ENCODE results near the gene SAMD15.

The SAMD15 gene

DNA sequence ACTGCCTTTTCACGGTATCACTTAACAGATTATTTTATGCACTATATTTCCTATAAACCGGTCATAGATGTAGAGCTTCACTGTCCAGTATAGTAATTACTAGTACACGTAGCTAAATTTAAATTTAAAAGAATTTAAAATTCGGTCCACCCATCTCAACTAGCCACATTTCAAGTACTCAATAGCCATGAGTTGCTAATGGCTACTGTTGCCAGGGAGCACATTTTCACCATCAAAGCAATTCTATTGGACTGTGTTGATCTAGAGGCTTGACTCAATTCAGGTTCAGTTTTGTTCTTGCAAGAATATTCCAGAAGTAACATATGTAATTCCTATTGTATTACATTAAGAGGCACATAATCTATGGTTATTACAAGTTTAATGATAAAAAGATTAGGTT, 20.3 kb upstream of the SAMD15 start:
- Mint-ChIP-seq H3K4me3 (no peak overlapping the region), H3K4me1 (ENCODE audit: low read depth) (peaks cover 2% of the 10 kb centered on the region), H3K9me3 (ENCODE audit: low read depth) (no peaks in the 10 kb centered on the region), H3K36me3 (peaks cover 3% of the 10 kb centered on the region), H3K27me3 (no peaks in the 10 kb centered on the region), H3K27ac (no peak overlapping the region)

DNA sequence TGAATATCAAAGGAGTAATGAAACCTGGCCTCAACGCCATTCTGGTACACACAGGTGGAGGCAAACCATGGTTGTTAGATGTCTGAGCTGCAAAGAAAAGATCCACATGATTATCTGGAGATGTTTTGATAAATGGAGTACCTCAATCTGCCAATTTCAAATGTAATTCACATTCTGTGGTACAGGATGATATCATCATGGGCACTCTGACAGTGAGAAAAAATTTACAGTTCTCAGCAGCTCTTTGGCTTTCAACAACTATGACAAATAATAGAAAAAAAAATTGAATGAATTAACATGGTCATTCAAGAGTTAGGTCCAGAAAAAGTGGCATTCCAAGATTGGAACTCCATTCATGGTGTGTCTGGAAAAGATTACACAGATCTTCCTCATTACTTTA, 17.6 kb upstream of the SAMD15 start:
- peaks cover 3% of the 10 kb centered on the region for H3K36me3 Mint-ChIP-seq
- H3K27ac Mint-ChIP-seq, result no peak overlapping the region
- H3K4me1 Mint-ChIP-seq (ENCODE audit: low read depth), result peaks cover 4% of the 10 kb centered on the region
- no peaks in the 10 kb centered on the region for H3K27me3 Mint-ChIP-seq
- no peak overlapping the region for H3K4me3 Mint-ChIP-seq
- no peaks in the 10 kb centered on the region for H3K9me3 Mint-ChIP-seq (ENCODE audit: low read depth)

DNA sequence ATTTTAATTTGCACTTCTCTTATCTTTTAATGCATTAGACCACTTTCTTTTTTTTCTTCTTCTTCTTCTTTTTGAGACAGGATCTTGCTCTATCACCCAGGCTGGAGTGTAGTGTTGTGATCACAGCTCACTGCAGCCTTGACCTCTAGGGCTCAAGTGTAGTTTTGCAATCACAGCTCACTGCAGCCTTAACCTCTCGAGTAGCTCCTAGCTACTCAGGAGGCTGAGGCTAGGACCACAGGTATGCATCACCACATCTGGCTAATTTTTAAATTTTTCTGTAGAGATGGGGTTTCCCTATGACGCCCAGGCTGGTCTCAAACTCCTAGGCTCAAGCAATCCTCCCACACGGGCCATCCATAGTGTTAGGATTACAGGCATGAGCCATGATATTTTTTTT, 13.0 kb upstream of the SAMD15 start:
- Mint-ChIP-seq H3K27me3 (no peaks in the 10 kb centered on the region), H3K36me3 (peaks cover 3% of the 10 kb centered on the region), H3K9me3 (ENCODE audit: low read depth) (no peaks in the 10 kb centered on the region), H3K4me1 (ENCODE audit: low read depth) (peaks cover 7% of the 10 kb centered on the region), H3K4me3 (no peak overlapping the region), H3K27ac (no peak overlapping the region)

DNA sequence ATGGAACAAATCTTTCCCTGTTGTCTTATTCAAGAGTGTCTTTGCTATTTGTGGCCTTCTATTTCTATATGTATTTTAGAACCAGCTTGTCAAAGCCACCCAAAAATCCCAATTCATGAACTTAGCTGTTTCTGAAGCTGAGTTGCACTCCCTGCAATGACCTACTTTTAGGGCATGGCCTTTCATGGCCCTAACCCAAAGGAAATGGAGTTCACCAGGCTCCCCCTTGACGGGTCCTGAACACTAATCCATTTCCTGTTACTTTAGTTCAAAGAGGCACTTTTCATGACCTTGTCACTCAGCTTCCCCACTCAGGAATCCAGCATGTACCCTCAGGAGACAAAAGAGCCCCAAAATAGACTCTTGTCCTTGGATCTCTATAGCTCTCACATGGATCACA, 7.9 kb upstream of the SAMD15 start:
- Mint-ChIP-seq H3K36me3 (peaks cover 6% of the 10 kb centered on the region), H3K4me1 (ENCODE audit: low read depth) (peaks cover 31% of the 10 kb centered on the region)

DNA sequence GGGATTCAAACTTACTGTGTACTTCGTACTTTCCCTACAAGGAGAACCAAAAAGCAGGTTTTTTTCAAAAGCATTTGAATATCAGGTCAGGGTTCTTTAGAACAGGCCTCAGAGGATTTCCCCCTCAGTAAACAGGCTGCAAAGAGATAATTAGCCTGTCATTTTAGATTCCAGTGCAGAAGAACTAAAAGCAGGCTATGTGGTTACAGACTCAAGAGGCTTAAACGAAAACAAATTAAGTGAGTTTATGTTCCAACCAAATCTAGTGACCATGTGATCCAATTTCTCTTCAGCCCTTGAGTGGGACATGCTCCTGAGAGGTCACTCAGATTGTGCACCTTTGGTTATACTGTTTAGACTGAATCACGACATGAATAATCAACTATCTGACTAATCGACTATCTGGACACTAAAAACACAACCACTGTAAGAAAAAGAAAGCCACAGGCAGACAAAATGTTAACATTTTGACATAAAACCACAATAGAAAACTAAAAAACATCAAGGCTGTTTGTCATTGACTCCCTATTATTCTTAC, 4.8 kb upstream of the SAMD15 start:
- H3K27me3 Mint-ChIP-seq, result no peaks in the 10 kb centered on the region
- no peaks in the 10 kb centered on the region for H3K9me3 Mint-ChIP-seq (ENCODE audit: low read depth)
- H3K36me3 Mint-ChIP-seq, result peaks cover 7% of the 10 kb centered on the region
- H3K4me1 Mint-ChIP-seq (ENCODE audit: low read depth), result peaks cover 49% of the 10 kb centered on the region
- H3K27ac Mint-ChIP-seq, result no peak overlapping the region
- no peak overlapping the region for H3K4me3 Mint-ChIP-seq

More for the DNA sequence above, 7.9 kb upstream of the SAMD15 start:
- Mint-ChIP-seq H3K27ac (no peak overlapping the region), H3K9me3 (ENCODE audit: low read depth) (no peaks in the 10 kb centered on the region), H3K27me3 (no peaks in the 10 kb centered on the region), H3K4me3 (no peak overlapping the region)

DNA sequence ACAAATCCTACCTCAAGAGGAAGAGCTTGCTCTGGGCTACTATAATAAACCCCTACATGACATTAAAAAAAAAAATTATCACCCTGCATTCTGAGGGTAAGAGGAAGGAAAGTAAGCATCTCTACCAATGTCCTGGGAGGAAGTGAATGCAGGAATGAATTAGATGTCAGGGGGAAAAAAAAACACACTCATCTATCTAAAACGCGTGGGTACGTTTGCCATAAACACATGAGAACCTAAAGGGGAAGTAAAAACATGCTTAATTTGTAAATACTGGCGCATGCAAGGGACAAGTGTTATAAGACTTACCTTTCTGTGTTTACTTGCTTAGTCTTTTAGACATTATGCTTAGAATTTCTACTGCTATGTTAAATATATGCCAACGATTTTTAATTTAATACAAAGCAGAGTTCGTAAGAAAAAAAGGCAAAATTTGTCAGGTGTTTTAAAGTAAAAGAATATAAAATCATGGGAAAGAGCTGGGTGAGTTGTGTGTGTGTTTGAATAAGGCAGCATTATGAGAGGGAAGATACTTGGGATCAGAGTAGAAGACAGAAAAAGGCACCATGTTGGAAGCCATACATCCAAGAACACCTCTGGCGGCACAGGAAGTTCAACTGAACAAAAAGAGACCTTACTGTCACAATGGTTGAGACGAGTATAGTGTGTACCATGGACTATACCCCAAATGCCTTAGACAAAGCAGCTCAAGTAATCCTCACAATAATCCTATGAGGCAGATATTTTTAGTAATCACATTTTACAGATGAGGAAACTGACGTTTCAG, 1.8 kb upstream of the SAMD15 start:
- peaks cover 7% of the 10 kb centered on the region for H3K36me3 Mint-ChIP-seq
- H3K9me3 Mint-ChIP-seq (ENCODE audit: low read depth), result no peaks in the 10 kb centered on the region
- H3K4me1 Mint-ChIP-seq (ENCODE audit: low read depth), result peaks cover 37% of the 10 kb centered on the region
- no peaks in the 10 kb centered on the region for H3K27me3 Mint-ChIP-seq
- H3K4me3 Mint-ChIP-seq, result peak overlapping the region; percentile 93
- H3K27ac Mint-ChIP-seq, result peak overlapping the region; percentile 90

DNA sequence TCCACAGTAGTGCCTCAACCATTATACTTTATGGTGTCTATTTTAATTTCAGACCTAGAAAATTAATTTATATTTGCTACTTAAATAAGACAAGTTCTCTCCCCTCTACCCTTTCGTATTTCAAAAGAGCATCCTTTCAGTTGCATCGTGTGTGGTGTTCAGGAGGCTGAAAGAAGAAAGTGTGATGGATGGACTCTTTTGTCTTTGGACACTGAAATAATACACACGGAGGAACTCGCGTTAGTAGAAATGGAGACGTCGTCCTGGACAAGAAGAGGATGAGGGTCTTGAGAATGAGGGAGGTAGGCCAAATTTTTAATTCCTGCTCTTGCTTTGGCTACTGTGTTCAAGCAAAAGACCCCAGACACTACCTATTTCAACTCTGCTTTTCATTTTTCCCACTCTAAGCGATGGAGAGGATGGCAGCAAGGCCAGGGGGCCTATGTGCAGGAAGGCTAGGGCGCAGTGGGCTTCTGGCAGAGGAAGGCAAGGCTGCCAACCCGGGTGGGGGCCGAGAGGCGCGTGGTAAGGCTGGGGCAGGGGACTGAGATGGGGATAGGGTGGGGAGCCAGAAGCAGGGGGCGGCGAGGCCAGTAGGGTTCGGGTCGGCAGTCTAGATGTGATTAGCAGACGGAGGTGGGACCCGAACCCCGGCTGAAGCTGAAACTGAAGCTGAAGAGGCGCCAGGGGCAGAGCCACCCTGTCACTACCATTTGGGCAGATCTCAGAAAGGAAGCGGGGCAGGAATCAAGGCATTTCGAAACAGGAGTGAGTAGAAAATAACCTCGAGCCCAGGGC, 1.0 kb upstream of the SAMD15 start:
- Mint-ChIP-seq H3K36me3 (peaks cover 7% of the 10 kb centered on the region), H3K27ac (peak overlapping the region; percentile 90), H3K27me3 (no peaks in the 10 kb centered on the region), H3K4me1 (ENCODE audit: low read depth) (peaks cover 37% of the 10 kb centered on the region), H3K9me3 (ENCODE audit: low read depth) (no peaks in the 10 kb centered on the region), H3K4me3 (peak overlapping the region; percentile 93)

DNA sequence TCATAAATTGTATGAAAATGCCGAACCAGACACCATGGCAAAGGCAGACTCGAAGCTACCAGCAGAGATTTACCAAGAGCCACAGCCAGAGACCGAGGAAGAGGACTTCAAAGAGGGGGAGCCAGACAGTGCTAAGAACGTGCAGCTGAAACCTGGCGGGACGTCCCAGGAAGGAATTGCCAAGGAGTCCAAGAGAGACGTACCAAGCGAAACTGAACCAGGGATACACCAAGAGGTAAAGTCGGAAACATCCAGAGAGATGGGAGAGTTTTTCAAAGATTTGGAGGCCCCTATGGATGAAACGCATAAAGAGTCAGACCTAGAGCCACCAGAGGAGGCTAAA, 294 bp downstream of the SAMD15 start:
- Mint-ChIP-seq H3K9me3 (ENCODE audit: low read depth) (no peaks in the 10 kb centered on the region), H3K36me3 (peaks cover 7% of the 10 kb centered on the region), H3K4me3 (no peak overlapping the region), H3K4me1 (ENCODE audit: low read depth) (peaks cover 31% of the 10 kb centered on the region), H3K27ac (no peak overlapping the region), H3K27me3 (no peaks in the 10 kb centered on the region)

DNA sequence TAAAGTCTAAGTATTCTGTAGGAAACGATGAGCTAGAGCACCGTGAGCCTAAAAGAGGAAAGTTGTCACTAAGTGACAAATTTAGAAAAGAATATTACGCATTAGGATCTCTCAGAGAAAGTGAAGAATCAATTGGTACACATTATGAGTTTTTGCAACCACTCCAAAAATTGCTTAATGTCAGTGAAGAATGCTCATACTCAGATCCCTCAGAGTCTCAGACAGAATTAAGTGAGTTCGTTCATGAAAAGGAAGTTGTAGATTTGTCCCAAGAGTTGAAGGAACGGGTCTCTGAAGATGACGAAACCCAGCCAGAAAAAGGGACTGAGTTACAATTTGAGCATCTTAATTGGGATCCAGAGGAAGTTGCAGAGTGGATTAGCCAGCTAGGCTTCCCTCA, 1.5 kb downstream of the SAMD15 start:
- peaks cover 22% of the 10 kb centered on the region for H3K4me1 Mint-ChIP-seq (ENCODE audit: low read depth)
- no peak overlapping the region for H3K4me3 Mint-ChIP-seq
- H3K27me3 Mint-ChIP-seq, result no peaks in the 10 kb centered on the region
- H3K9me3 Mint-ChIP-seq (ENCODE audit: low read depth), result no peaks in the 10 kb centered on the region
- H3K27ac Mint-ChIP-seq, result no peak overlapping the region
- peaks cover 6% of the 10 kb centered on the region for H3K36me3 Mint-ChIP-seq

DNA sequence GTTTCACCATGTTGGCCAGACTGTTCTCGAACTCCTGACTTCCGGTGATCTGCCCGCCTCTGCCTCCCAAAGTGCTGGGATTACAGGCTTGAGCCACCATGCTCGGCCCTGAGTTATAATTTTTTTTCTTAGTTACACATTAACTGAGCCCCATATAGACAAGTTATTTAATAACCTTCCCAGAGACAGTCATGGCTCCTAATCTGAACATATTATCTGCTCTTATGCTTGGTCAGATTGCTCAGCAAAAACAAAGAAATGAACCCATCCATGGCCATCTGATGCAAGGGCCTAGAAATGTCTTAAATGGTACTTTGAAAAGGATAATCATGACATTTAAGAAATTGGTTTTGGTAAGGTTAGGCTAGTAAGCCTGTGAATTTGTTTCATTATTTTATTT, 13.0 kb downstream of the SAMD15 start:
- Mint-ChIP-seq H3K27me3 (no peaks in the 10 kb centered on the region), H3K9me3 (ENCODE audit: low read depth) (no peaks in the 10 kb centered on the region), H3K36me3 (no peaks in the 10 kb centered on the region), H3K4me3 (no peak overlapping the region), H3K4me1 (ENCODE audit: low read depth) (no peaks in the 10 kb centered on the region), H3K27ac (no peak overlapping the region)

DNA sequence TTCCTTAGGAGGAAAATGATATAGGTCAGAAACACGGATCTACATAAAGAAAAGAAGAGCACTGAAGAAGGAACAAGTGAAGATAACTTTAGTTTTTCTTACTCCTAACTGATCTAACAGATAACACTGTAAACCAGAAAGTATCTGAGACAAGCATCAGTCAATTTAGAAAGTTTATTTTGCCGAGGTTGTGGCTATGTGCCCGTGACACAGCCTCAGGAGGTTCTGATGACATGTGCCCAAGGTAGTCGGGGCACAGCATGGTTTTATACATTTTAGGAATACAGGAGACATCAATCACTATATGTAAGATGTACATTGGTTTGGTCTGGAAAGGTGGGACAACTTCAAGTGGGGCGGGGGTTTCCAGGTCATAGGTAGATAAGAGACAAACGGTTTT, 23.0 kb downstream of the SAMD15 start:
- Mint-ChIP-seq H3K4me3 (no peak overlapping the region), H3K36me3 (peaks cover 13% of the 10 kb centered on the region), H3K4me1 (ENCODE audit: low read depth) (no peaks in the 10 kb centered on the region), H3K27me3 (no peaks in the 10 kb centered on the region), H3K27ac (no peak overlapping the region), H3K9me3 (ENCODE audit: low read depth) (no peaks in the 10 kb centered on the region)

DNA sequence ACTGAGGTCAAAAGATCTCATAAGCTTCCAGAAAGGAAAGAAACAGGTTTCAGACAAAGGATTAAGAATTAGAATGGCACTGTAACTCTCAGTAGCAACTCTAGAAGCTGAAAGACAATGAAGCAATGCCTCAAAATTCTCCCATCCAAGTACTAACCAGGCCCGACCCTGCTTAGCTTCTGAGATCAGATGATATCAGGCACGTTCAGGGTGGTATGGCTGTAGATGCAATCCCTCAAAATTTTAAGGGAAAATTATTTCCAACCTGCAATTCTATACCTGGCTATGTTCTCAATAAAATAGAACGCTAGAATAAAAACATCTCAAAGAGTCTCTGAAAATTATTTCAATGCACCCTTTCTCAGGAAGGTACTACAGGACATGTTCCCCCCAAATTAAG, 26.6 kb downstream of the SAMD15 start:
- Mint-ChIP-seq H3K36me3 (peaks cover 12% of the 10 kb centered on the region), H3K4me3 (no peak overlapping the region), H3K4me1 (ENCODE audit: low read depth) (peaks cover 16% of the 10 kb centered on the region), H3K9me3 (ENCODE audit: low read depth) (no peaks in the 10 kb centered on the region), H3K27ac (no peak overlapping the region), H3K27me3 (no peaks in the 10 kb centered on the region)

DNA sequence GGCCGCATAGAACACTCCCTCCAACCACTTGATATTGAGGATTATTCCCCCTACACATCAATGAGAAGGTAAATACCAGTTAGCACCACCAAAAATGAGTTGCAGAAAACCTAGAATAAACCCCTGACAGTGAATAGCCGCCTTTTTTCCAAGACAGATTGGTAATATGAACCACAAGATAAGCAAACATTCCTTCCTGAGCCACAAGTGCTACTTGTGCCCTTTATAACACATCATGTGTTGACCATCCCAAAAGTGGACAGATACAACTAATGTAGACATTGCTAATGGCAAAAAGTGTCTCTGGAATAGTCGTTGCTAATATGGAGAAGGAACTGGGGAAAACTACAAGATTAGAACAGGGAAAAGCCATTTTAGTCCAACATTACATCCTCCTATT, 28.9 kb downstream of the SAMD15 start:
- Mint-ChIP-seq H3K9me3 (ENCODE audit: low read depth) (no peaks in the 10 kb centered on the region), H3K4me1 (ENCODE audit: low read depth) (peaks cover 16% of the 10 kb centered on the region), H3K27me3 (no peaks in the 10 kb centered on the region), H3K27ac (no peak overlapping the region), H3K36me3 (peaks cover 10% of the 10 kb centered on the region), H3K4me3 (no peak overlapping the region)

DNA sequence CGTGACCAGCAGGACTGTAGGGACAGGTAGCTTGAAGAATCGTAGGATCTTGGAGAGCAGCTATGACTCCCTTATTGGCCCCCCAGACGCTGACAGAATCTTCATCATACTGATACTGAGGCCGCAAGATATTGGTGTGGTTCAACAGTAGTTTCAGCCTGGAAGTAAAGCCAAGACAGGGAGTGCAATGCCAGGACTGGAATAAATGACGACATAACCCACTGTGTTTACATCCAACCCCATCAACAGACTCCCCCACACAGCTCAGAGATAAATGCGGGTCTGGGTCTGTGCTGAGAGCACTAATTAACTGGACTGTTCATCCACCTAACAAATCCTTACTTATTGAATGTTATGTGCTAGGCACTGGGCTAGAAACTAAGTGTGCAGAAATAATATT, 29.5 kb downstream of the SAMD15 start:
- Mint-ChIP-seq H3K27me3 (no peaks in the 10 kb centered on the region), H3K27ac (no peak overlapping the region)

DNA sequence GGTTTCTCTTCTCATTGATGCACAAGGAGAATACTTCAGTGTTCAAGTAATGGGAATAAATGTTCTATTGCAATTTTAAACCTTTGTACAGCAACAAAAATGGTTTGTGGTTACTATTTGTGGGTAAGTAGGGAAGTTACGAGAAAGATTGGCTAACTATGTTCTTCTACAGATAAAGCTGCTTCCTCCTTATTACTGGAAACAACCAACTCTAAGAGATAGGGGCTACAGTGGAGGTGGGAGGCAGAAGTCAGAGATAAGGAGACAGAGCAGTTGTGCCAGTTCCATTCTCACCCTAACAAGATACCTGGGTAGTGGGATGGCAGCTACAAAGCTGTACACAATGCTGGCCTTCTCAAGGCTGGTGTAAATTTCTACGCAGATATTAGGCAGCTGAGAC, 30.0 kb downstream of the SAMD15 start:
- Mint-ChIP-seq H3K9me3 (ENCODE audit: low read depth) (no peaks in the 10 kb centered on the region), H3K4me3 (no peak overlapping the region), H3K27me3 (no peaks in the 10 kb centered on the region), H3K36me3 (peaks cover 10% of the 10 kb centered on the region), H3K27ac (no peak overlapping the region), H3K4me1 (ENCODE audit: low read depth) (peaks cover 16% of the 10 kb centered on the region)

More for the DNA sequence above, 29.5 kb downstream of the SAMD15 start:
- Mint-ChIP-seq H3K4me3 (no peak overlapping the region), H3K4me1 (ENCODE audit: low read depth) (peaks cover 16% of the 10 kb centered on the region), H3K9me3 (ENCODE audit: low read depth) (no peaks in the 10 kb centered on the region), H3K36me3 (peaks cover 10% of the 10 kb centered on the region)

All from activated naive CD8-positive, alpha-beta T cell (primary cell).